Large intestine (tissue), 3 donors: ENCODE measurements around the gene PLEKHA6. TPM values are rescaled to one million over a fixed set of nuclear protein-coding genes. Genes with fewer than 3 reads are reported as not detected.

ENCODE experiments used
- DNase-seq, 2 donors: peaks; one replicate each; pipeline versions ENCODE4 v3.0.0 to v3.0.0-alpha.2; 2013
- H3K27ac ChIP-seq: one replicate; pipeline ENCODE4 v1.5.1; 2013; ENCODE audit warnings: low read length
- H3K27me3 ChIP-seq: 2 replicates; pipeline ENCODE4 v1.6.1; 2013; ENCODE audit warnings: low read length; ENCODE audit not compliant: control insufficient read depth, insufficient read depth
- H3K36me3 ChIP-seq: 2 replicates; pipeline ENCODE4 v1.6.1; 2013; ENCODE audit warnings: low read length; ENCODE audit not compliant: control insufficient read depth, insufficient read depth
- H3K4me1 ChIP-seq: one replicate; pipeline ENCODE4 v1.6.1; 2013; ENCODE audit warnings: low read length; ENCODE audit not compliant: control insufficient read depth, insufficient read depth
- H3K4me3 ChIP-seq: one replicate; pipeline ENCODE4 v1.5.1; 2013; ENCODE audit warnings: low read length
- H3K9me3 ChIP-seq: one replicate; pipeline ENCODE4 v1.6.1; 2013; ENCODE audit warnings: mild to moderate bottlenecking, low read depth, low read length, moderate library complexity; ENCODE audit not compliant: control insufficient read depth
- WGBS: methylation state at CpG from one replicate; pipeline ENCODE4 v1.1.5; 2013; ENCODE audit warnings: low lambda C conversion rate; ENCODE audit not compliant: insufficient coverage; 5-methylcytosine and 5-hydroxymethylcytosine counted together
- polyA plus RNA-seq: library from polyadenylated mRNA; unstranded; fragments of 120-200 nt; gene quantifications from one replicate; pipeline ENCODE4 v1.2.1, GENCODE V29; 2013

The PLEKHA6 gene
- polyA plus RNA-seq, 1 donor: 59.3 TPM

GRCh38 chr1:204202481-204202880, 157.2 kb downstream of the PLEKHA6 start:
- Histone ChIP-seq H3K27me3 (no peaks in the 10 kb centered on the region), H3K9me3 (no peaks in the 10 kb centered on the region), H3K27ac (no peak overlapping the region), H3K4me1 (peaks cover 28% of the 10 kb centered on the region), H3K36me3 (peaks cover 3% of the 10 kb centered on the region), H3K4me3 (no peak overlapping the region)
- WGBS: no CpG with 5 or more reads among the region's 4 CpGs
- no peak for DNase-seq

GRCh38 chr1:204201348-204202040, 158.2 kb downstream of the PLEKHA6 start:
- Histone ChIP-seq H3K4me1 (peaks cover 23% of the 10 kb centered on the region), H3K27ac (no peak overlapping the region), H3K9me3 (no peaks in the 10 kb centered on the region), H3K4me3 (no peak overlapping the region), H3K36me3 (peaks cover 3% of the 10 kb centered on the region), H3K27me3 (no peaks in the 10 kb centered on the region)
- DNase-seq: no peak
- WGBS: no CpG with 5 or more reads among the region's 12 CpGs

GRCh38 chr1:204199579-204199978, 160.2 kb downstream of the PLEKHA6 start:
- no peak for DNase-seq
- peaks cover 28% of the 10 kb centered on the region for H3K4me1 ChIP-seq
- no peaks in the 10 kb centered on the region for H3K9me3 ChIP-seq
- H3K36me3 ChIP-seq: peaks cover 3% of the 10 kb centered on the region
- no CpG with 5 or more reads among the region's 9 CpGs for WGBS
- H3K27me3 ChIP-seq: no peaks in the 10 kb centered on the region
- H3K4me3 ChIP-seq: no peak overlapping the region
- peak overlapping the region; percentile 33 for H3K27ac ChIP-seq

GRCh38 chr1:204198348-204199340, 161.1 kb downstream of the PLEKHA6 start:
- peak; percentile 54 to 69 for DNase-seq
- H3K9me3 ChIP-seq: no peaks in the 10 kb centered on the region
- H3K4me1 ChIP-seq: peaks cover 37% of the 10 kb centered on the region
- no CpG with 5 or more reads among the region's 18 CpGs for WGBS
- peaks cover 3% of the 10 kb centered on the region for H3K36me3 ChIP-seq
- no peaks in the 10 kb centered on the region for H3K27me3 ChIP-seq
- peak overlapping the region; percentile 50 for H3K27ac ChIP-seq
- no peak overlapping the region for H3K4me3 ChIP-seq

- no CpG with 5 or more reads among the region's 5 CpGs for whole genome bisulfite sequencing
- H3K4me1 ChIP-seq: peaks cover 53% of the 10 kb centered on the region
- H3K27me3 ChIP-seq: no peaks in the 10 kb centered on the region
- no peak overlapping the region for H3K4me3 ChIP-seq
- DNase-seq: no peak
- no peaks in the 10 kb centered on the region for H3K9me3 ChIP-seq
- no peaks in the 10 kb centered on the region for H3K36me3 ChIP-seq
- no peak overlapping the region for H3K27ac ChIP-seq
Measured at GRCh38 chr1:204197068-204197467, 162.7 kb downstream of the PLEKHA6 start.

- H3K4me3 ChIP-seq: no peak within 1 kb of the TSS
- peaks cover 61% of the 10 kb centered on the region for H3K4me1 ChIP-seq
- H3K27me3 ChIP-seq: no peaks in the 10 kb centered on the region
- DNase-seq: no peak
- no peak within 1 kb of the TSS for H3K27ac ChIP-seq
- H3K9me3 ChIP-seq: no peaks in the 10 kb centered on the region
- WGBS: 20% methylated on average over 3 of the region's 18 CpGs
- H3K36me3 ChIP-seq: no peaks in the 10 kb centered on the region
Measured at GRCh38 chr1:204196068-204196795, 163.5 kb downstream of the PLEKHA6 start, which contains the start of gene KISS1. TSS of gene KISS1 (minus strand) at chr1:204196491. CDS start at chr1:204192876, 3,615 bp downstream.

- Histone ChIP-seq H3K4me3 (no peak overlapping the region), H3K27ac (peak overlapping the region; percentile 47), H3K27me3 (no peaks in the 10 kb centered on the region), H3K9me3 (no peaks in the 10 kb centered on the region), H3K36me3 (no peaks in the 10 kb centered on the region), H3K4me1 (peaks cover 70% of the 10 kb centered on the region)
- DNase-seq: no peak
- WGBS: no CpG with 5 or more reads among the region's 7 CpGs
Measured at GRCh38 chr1:204194771-204195170, 165.0 kb downstream of the PLEKHA6 start.

- WGBS: no CpG with 5 or more reads among the region's 2 CpGs
- DNase-seq: peak; percentile 59 to 85
- Histone ChIP-seq H3K4me3 (no peak overlapping the region), H3K9me3 (no peaks in the 10 kb centered on the region), H3K27me3 (no peaks in the 10 kb centered on the region), H3K4me1 (peaks cover 66% of the 10 kb centered on the region), H3K27ac (peak overlapping the region; percentile 47), H3K36me3 (no peaks in the 10 kb centered on the region)
Measured at GRCh38 chr1:204194080-204194479, 165.6 kb downstream of the PLEKHA6 start.

GRCh38 chr1:204192589-204193352, 167.0 kb downstream of the PLEKHA6 start:
- Histone ChIP-seq H3K4me3 (no peak overlapping the region), H3K4me1 (peaks cover 54% of the 10 kb centered on the region), H3K27ac (no peak overlapping the region), H3K36me3 (no peaks in the 10 kb centered on the region), H3K9me3 (no peaks in the 10 kb centered on the region), H3K27me3 (no peaks in the 10 kb centered on the region)
- WGBS: no CpG with 5 or more reads among the region's 3 CpGs
- no peak for DNase-seq
